Measurements from ENCODE around the gene NAGLU. TPM values are rescaled to one million over a fixed set of nuclear protein-coding genes. Genes with fewer than 3 reads are reported as not detected.

The NAGLU gene
- total and polyA plus RNA-seq, 2 of the 13 experiments (the other 11 are each of a cell fraction or from before 2014, with no cell fraction given) = 28.2 to 40.1 TPM

- TF ChIP-seq HNRNPH1 (optimal IDR thresholded peaks at IDR 0.05; ENCODE audit: low read depth, low read length) = no peak
- TF ChIP-seq RFXANK (CRISPR knock-in tag; IDR thresholded peaks at IDR 0.05) = no peak
- TF ChIP-seq, protein P1, sequence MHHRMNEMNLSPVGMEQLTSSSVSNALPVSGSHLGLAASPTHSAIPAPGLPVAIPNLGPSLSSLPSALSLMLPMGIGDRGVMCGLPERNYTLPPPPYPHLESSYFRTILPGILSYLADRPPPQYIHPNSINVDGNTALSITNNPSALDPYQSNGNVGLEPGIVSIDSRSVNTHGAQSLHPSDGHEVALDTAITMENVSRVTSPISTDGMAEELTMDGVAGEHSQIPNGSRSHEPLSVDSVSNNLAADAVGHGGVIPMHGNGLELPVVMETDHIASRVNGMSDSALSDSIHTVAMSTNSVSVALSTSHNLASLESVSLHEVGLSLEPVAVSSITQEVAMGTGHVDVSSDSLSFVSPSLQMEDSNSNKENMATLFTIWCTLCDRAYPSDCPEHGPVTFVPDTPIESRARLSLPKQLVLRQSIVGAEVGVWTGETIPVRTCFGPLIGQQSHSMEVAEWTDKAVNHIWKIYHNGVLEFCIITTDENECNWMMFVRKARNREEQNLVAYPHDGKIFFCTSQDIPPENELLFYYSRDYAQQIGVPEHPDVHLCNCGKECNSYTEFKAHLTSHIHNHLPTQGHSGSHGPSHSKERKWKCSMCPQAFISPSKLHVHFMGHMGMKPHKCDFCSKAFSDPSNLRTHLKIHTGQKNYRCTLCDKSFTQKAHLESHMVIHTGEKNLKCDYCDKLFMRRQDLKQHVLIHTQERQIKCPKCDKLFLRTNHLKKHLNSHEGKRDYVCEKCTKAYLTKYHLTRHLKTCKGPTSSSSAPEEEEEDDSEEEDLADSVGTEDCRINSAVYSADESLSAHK (CRISPR knock-in tag; IDR thresholded peaks at IDR 0.05; ENCODE audit: borderline replicate concordance) = no peak
- no peak for TF ChIP-seq ZNF546 (CRISPR knock-in tag; conservative IDR thresholded peaks at IDR 0.05)
- TF ChIP-seq ATF1 (CRISPR knock-in tag; IDR thresholded peaks at IDR 0.05) = no peak
- peak; percentile 35; the same call in 1 of the 2 replicates for TF ChIP-seq SP4 (CRISPR knock-in tag; IDR thresholded peaks at IDR 0.05)
- 0 out of 2 replicates have a peak, but pooled peaks have one; percentile 16 for TF ChIP-seq HNF4G (IDR thresholded peaks at IDR 0.05; ENCODE audit: borderline replicate concordance, low read depth, low read length)
- TF ChIP-seq HNF4G (CRISPR knock-in tag; IDR thresholded peaks at IDR 0.05; ENCODE audit: borderline replicate concordance, low read depth) = no peak; the same call in 1 of the 2 replicates
- no peak for TF ChIP-seq ZNF431 (CRISPR knock-in tag; IDR thresholded peaks at IDR 0.05; ENCODE audit: borderline replicate concordance, low read depth)
- TF ChIP-seq, protein P2, sequence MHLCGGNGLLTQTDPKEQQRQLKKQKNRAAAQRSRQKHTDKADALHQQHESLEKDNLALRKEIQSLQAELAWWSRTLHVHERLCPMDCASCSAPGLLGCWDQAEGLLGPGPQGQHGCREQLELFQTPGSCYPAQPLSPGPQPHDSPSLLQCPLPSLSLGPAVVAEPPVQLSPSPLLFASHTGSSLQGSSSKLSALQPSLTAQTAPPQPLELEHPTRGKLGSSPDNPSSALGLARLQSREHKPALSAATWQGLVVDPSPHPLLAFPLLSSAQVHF (CRISPR knock-in tag; IDR thresholded peaks at IDR 0.05) = no peak
- no peak for TF ChIP-seq SMAD3 (CRISPR knock-in tag; IDR thresholded peaks at IDR 0.05)
- no peak for TF ChIP-seq CENPT (CRISPR knock-in tag; IDR thresholded peaks at IDR 0.05; ENCODE audit: low read depth)
- TF ChIP-seq NFKB2 (CRISPR knock-in tag; IDR thresholded peaks at IDR 0.05; ENCODE audit: borderline replicate concordance) = peak; percentile 11; the same call in 1 of the 2 replicates
- TF ChIP-seq JDP2 (CRISPR knock-in tag; IDR thresholded peaks at IDR 0.05; ENCODE audit: borderline replicate concordance) = no peak
- no peak for TF ChIP-seq MXD3 (CRISPR knock-in tag; IDR thresholded peaks at IDR 0.05)
- TF ChIP-seq SALL1 (CRISPR knock-in tag; IDR thresholded peaks at IDR 0.05) = no peak
- 0 out of 2 replicates have a peak, but pooled peaks have one; percentile 41 for TF ChIP-seq ZNF557 (CRISPR knock-in tag; IDR thresholded peaks at IDR 0.05)
- no peak for TF ChIP-seq KAT8 (CRISPR knock-in tag; IDR thresholded peaks at IDR 0.05)
- no peak for TF ChIP-seq ZNF615 (CRISPR knock-in tag; IDR thresholded peaks at IDR 0.05; ENCODE audit: borderline replicate concordance)
- TF ChIP-seq ZNF160 (CRISPR knock-in tag; IDR thresholded peaks at IDR 0.05) = no peak
- 0 out of 2 replicates have a peak, but pooled peaks have one; percentile 34 for TF ChIP-seq ZNF773 (CRISPR knock-in tag; IDR thresholded peaks at IDR 0.05; ENCODE audit: borderline replicate concordance)
- no peak for TF ChIP-seq REPIN1 (CRISPR knock-in tag; IDR thresholded peaks at IDR 0.05; ENCODE audit: borderline replicate concordance, low read depth)
- TF ChIP-seq ZNF232 (CRISPR knock-in tag; IDR thresholded peaks at IDR 0.05; ENCODE audit: borderline replicate concordance) = no peak; the same call in 1 of the 2 replicates
- TF ChIP-seq, protein P3, sequence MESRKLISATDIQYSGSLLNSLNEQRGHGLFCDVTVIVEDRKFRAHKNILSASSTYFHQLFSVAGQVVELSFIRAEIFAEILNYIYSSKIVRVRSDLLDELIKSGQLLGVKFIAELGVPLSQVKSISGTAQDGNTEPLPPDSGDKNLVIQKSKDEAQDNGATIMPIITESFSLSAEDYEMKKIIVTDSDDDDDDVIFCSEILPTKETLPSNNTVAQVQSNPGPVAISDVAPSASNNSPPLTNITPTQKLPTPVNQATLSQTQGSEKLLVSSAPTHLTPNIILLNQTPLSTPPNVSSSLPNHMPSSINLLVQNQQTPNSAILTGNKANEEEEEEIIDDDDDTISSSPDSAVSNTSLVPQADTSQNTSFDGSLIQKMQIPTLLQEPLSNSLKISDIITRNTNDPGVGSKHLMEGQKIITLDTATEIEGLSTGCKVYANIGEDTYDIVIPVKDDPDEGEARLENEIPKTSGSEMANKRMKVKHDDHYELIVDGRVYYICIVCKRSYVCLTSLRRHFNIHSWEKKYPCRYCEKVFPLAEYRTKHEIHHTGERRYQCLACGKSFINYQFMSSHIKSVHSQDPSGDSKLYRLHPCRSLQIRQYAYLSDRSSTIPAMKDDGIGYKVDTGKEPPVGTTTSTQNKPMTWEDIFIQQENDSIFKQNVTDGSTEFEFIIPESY (CRISPR knock-in tag; IDR thresholded peaks at IDR 0.05) = 0 out of 2 replicates have a peak, but pooled peaks have one; percentile 4
- TF ChIP-seq CREB3 (CRISPR knock-in tag; IDR thresholded peaks at IDR 0.05) = no peak
Measured at GRCh38 chr17:42563143-42563509, 27.1 kb downstream of the NAGLU start (continued).

All from HepG2 (cell line).